Endometrial microvascular endothelial cells (primary cell): ENCODE measurements around the gene ULK4. TPM values are rescaled to one million over a fixed set of nuclear protein-coding genes. Genes with fewer than 3 reads are reported as not detected.

ENCODE experiments used
- in situ Hi-C: cut with HindIII; loops from 2 replicates; pipeline ENCODE4 v1.10.0; 2017; ENCODE audit warnings: low sequenced_read_pairs, low pct_unique_long_range_greater_than_20kb; ENCODE audit errors: inconsistent ontology term
- total RNA-seq: library from RNA; depleted of rRNA; stranded (reverse); fragments of >200 nt; gene quantifications from one replicate; pipeline ENCODE4 v1.2.3, GENCODE V29; 2015; ENCODE audit errors: inconsistent ontology term

The ULK4 gene
- total RNA-seq, 1 donor from 2014 or later, result 7.3 TPM

- in situ Hi-C loops, result no loop called here
Measured at GRCh38 chr3:41363830-41364523, 597.9 kb downstream of the ULK4 start.

GRCh38 chr3:41362638-41363559 is 599.0 kb downstream of the ULK4 start:
- in situ Hi-C loops, result no loop called here

DNA sequence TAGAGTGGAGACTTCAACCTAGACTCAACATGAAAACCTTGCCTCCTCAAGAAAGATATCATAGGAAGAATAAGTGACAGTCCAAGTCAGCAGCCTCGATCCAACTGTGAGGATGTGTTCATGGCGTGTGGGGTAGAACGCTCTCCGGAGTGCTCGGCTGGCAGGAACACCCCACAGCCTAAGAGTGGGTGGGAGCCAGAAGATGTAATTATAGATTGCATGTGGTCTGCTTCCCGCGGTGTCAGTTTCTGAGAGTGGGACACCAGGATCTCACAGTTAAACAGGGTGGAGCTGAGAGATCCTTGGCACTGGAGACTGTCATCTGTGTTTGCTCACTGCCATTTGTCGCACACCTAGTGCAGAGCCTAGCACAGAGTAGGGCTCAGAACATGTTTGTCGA is 604.6 kb downstream of the ULK4 start:
- in situ Hi-C loops, result no loop called here

GRCh38 chr3:41356775-41357174 is 605.1 kb downstream of the ULK4 start:
- in situ Hi-C loops, result no loop called here

- in situ Hi-C loops, result no loop called here
Measured at GRCh38 chr3:41352510-41352909, 609.4 kb downstream of the ULK4 start.

GRCh38 chr3:41350441-41350840 is 611.5 kb downstream of the ULK4 start:
- in situ Hi-C loops, result no loop called here

DNA sequence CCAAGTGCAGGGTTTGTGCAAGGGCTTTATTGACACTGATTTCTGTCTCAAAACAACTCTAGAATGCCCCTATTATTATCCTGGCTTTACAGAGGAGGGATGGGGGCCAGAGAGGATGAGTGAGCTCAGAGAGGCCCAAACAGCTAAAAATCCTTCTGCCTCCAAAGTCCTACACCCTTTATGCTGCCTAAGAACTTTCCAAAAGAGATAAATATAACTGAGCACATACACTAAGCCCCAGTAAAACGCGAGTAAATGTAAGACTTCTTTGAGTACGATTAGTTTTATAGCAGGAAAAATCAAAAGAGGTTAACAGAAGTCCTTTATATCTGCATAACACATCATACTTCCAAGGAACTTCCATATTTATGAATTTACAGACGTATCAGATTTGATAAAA is 613.5 kb downstream of the ULK4 start:
- in situ Hi-C loops, result no loop called here

- in situ Hi-C loops, result no loop called here
Measured at GRCh38 chr3:41346698-41347270, 615.1 kb downstream of the ULK4 start.

DNA sequence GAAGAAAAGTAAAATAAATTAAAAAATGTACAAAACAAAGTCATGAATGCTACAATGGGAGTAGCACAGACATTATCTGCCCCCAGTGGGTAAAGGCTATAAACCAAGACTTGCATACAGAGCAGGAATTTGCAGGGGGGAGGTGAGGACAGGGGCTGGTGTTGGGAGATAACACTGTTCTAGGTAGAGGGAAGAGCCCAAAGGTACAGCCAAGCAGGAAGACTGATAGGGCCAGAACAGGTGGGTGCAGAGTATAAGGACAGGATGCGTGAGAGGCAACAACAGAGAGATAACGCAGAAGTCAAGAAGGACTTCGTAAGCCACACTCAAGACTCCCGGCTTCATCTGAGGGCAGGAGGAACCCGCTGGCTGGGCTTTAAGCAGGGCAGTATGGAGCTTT is 616.1 kb downstream of the ULK4 start:
- in situ Hi-C loops, result no loop called here

GRCh38 chr3:41339758-41340157 is 622.1 kb downstream of the ULK4 start:
- in situ Hi-C loops, result no loop called here

DNA sequence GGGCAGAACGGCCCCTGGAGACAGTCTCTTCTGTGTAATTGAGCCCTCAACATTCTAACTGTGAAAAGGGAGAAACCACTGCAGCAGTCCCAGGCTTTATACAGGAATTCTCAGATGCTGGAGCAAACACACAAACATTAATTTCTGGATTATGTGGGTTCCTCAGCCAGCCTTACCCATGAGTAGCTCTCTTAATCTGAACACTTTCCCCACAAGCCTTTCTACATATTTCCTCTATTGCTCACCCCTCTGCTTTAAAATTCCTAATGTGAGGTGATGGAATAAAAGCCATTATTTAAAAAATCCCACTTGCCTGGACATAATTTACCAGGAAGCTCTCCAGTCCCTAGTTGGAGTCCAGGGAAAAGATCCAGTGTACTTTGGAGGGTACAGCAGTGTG is 623.6 kb downstream of the ULK4 start:
- in situ Hi-C loops, result no loop called here

DNA sequence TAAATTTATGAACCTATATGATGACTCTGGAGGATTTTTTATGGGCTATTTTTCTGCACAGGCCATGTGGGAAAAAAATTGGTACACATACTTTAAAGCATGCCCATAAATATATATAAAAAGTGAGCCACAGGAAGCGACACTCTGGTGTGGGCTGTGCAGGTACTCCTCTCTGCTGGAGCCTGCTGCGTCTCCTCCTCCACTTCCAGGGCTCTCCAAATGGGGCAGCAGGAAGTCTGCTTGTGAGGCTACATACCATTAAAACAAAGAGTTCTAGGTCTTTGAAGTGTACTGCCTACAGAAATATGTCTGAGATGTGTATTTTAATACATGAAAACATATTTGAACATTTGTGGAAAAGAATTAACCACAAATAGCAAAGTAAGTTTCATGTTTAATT is 627.5 kb downstream of the ULK4 start:
- in situ Hi-C loops, result no loop called here

DNA sequence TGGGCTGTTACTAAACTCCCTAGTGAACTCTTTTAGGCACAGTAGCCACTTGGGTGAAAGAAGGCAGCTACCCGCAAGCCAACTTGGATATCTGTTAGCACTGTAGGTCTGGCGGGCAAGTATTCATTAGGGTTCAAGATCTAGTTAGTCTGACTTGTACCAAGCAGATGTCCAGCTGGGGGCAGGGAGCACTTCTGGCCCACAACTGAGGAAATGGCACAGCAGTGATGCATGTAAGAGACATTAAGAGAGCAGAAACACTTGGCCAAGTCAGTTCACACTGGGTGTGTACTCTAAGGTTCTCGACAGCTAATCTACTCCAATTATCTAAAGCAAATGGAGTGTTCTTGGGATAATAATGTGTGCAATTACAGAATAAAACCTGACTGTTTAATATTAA is 630.9 kb downstream of the ULK4 start:
- in situ Hi-C loops, result no loop called here

DNA sequence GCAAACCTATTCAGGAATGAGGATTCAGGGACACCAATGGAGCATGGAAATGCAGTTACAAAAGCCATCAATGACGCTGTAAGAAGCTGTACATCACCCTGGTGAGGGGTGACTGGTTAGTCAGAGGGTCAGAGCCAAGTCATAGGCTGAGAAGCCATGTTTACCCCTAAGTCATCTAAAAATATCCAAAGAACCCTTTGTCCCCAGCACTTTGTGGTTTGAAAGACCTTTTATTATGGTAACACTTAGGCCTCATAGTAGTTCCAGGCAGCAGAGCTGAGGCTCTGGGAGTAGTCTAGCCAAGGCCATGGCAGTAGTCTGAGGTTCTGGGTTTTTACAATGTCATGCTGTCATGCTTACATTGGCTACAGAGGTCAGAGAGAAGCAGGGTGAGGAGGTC is 631.4 kb downstream of the ULK4 start:
- in situ Hi-C loops, result no loop called here

- in situ Hi-C loops, result no loop called here
Measured at GRCh38 chr3:41329881-41330280, 632.0 kb downstream of the ULK4 start.

DNA sequence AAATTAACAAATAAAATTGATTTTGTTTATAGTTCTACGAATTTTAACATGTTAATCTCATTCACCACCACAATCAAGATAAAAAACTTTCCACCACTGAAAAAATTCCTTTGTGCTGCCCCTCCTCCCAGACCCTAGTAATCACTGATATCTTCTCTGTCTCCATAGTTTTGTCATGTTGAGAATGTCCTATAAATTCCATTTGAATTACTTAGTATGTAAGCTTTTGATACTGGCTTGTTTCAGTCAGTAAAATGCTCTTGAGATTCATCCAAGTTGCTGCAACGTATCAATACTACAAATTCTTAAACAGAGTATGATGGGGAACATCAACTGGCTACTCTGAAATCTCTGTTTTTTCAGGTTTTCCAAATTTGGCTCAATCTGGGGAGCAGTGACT is 633.0 kb downstream of the ULK4 start:
- in situ Hi-C loops, result no loop called here

DNA sequence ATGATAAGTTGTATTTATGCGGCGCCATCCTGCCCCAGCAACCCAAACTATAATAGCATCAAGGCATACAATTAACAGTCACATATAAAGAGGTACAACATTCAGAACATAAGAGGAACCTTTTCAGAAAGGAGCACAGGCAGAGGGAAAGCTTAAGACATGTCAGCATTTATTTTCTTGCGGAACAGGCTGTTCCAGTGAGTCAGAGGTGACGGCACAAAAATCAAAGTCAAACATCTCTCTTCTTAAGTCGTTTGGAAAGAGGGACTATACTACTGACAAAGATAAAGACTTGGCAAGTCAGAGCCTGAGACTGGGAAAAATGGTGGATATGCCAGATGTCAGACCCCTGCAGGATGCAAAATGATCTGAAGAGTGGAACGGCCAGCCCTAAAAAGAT is 634.2 kb downstream of the ULK4 start:
- in situ Hi-C loops, result no loop called here

- in situ Hi-C loops, result no loop called here
Measured at GRCh38 chr3:41324156-41324475, 637.8 kb downstream of the ULK4 start.

DNA sequence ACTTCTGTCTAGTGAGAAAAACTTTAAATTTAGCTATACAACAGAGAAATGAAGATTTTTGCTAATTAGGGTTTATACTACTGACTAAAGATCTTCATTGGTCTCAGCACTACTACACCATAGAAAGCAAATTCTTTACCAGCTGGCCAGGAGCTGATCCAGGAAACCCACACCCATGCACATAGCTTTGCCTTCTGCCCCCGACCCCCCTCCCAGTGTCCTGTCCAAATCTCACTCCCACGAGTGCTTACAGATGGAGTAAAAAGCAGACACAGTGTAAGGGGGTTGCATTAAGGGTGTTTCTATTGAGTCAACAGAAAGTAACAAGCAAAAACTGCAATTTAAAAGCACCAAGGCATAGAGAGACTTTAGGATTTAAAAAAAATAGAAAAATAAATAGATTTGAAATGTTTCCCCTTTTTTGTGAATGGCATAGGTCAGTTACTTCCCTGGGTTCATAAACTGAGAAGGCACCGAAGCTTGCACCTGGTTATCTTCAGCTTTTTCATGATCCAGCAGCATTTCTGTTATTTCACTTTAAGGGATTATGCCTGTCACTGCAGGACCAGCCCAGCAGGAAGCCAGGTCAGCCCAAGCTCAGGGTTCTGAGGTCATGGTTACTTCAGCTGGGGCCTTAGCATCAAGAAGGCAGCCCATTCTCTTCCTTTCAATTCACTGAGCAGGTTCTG is 638.3 kb downstream of the ULK4 start:
- in situ Hi-C loops, result no loop called here

GRCh38 chr3:41321642-41321980 is 640.3 kb downstream of the ULK4 start:
- in situ Hi-C loops, result no loop called here
